AG10803 (cell line): ENCODE measurements around the gene PDILT.
"Not testable (repeated sequence)": the region's sequence is repeated elsewhere in the genome, so short reads cannot be mapped to it uniquely, and the experiment has no call there.

ENCODE experiments used
- DNase-seq: peaks from one replicate; pipeline ENCODE4 v3.0.0; 2010; ENCODE audit warnings: low read depth
- H3K4me3 ChIP-seq: 2 replicates; pipeline ENCODE4 v1.5.1; 2011; ENCODE audit warnings: mild to moderate bottlenecking, low read length, control low read depth
- TF ChIP-seq, protein P1 (sequence below): conservative IDR thresholded peaks from 2 replicates; pipeline ENCODE4 v1.5.1; 2011; ENCODE audit warnings: mild to moderate bottlenecking, low read length, control low read depth, inconsistent platforms

Gene PDILT, protein sequence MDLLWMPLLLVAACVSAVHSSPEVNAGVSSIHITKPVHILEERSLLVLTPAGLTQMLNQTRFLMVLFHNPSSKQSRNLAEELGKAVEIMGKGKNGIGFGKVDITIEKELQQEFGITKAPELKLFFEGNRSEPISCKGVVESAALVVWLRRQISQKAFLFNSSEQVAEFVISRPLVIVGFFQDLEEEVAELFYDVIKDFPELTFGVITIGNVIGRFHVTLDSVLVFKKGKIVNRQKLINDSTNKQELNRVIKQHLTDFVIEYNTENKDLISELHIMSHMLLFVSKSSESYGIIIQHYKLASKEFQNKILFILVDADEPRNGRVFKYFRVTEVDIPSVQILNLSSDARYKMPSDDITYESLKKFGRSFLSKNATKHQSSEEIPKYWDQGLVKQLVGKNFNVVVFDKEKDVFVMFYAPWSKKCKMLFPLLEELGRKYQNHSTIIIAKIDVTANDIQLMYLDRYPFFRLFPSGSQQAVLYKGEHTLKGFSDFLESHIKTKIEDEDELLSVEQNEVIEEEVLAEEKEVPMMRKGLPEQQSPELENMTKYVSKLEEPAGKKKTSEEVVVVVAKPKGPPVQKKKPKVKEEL

DNA sequence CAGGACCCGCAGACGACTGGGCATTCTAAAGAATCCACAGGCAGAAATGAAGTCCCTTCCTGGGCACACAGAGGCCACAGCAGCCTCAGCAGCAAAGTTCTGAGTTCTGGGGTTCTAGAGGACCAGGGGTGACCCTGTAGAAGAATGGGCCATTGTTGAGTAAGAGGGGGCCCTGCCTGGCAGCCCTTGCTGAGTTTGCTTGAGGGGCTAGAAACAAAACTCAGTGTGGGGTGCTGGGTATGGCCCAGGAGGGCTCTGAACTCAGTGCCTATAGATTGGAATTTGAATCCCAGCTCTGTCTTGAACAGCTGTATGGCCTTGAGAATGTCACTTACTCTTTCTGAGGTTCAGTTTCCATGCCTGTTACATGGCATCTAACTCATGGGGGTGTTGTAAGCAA lies at the start of gene PDILT:
TSS of gene PDILT (minus strand) at position 101 of the 400 bp plus-strand sequence. CDS start 5,437 bp downstream, outside the sequence.
- TF ChIP-seq, protein P1, sequence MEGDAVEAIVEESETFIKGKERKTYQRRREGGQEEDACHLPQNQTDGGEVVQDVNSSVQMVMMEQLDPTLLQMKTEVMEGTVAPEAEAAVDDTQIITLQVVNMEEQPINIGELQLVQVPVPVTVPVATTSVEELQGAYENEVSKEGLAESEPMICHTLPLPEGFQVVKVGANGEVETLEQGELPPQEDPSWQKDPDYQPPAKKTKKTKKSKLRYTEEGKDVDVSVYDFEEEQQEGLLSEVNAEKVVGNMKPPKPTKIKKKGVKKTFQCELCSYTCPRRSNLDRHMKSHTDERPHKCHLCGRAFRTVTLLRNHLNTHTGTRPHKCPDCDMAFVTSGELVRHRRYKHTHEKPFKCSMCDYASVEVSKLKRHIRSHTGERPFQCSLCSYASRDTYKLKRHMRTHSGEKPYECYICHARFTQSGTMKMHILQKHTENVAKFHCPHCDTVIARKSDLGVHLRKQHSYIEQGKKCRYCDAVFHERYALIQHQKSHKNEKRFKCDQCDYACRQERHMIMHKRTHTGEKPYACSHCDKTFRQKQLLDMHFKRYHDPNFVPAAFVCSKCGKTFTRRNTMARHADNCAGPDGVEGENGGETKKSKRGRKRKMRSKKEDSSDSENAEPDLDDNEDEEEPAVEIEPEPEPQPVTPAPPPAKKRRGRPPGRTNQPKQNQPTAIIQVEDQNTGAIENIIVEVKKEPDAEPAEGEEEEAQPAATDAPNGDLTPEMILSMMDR: no peak
- no peak for DNase-seq
- no peak within 1 kb of the TSS for H3K4me3 ChIP-seq

DNA sequence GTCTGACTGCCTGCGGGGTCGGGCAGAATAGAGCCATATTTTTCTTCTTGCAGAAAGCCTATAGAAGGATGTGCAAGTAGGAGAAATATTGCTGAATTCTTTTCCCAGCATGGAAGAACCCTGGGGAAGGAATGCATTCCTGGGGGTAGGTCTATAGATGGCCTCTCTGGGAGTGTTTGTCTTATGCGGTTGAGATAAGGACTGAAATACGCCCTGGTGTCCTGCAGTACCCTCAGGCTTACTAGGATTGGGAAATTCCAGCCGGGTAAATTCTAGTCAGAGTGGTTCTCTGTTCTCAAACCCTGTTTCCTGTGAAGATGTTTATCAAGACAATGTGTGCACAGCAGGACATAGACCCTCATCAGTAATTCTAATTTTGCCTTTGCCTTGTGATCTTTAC lies 49.1 kb upstream of the PDILT start:
- not testable (repeated sequence) for DNase-seq, H3K4me3 ChIP-seq

DNA sequence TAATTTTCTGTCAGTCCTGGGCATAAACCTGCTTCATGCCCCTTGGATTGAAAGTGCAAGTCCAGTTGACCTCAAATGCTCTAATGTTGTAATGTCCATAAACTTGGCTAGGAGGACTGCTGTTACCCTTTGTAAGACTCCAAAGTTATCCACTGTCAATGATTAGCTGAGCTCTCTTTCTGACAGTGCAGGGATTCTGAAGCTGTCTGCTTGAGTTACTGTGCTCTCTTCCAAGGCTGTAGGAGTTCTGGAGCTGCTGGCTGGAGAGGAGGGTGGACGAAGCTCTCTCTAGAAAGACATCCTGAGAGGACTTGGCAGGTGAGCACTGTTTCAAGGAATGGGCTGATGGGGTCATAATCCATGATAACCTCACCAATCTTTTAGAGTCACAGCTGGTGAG lies 46.8 kb upstream of the PDILT start, which contains the start of gene ACSM2A:
TSS of gene ACSM2A (plus strand) at position 158 of the 400 bp plus-strand sequence. CDS start 8,594 bp downstream, outside the sequence.
- not testable (repeated sequence) for DNase-seq, H3K4me3 ChIP-seq

DNA sequence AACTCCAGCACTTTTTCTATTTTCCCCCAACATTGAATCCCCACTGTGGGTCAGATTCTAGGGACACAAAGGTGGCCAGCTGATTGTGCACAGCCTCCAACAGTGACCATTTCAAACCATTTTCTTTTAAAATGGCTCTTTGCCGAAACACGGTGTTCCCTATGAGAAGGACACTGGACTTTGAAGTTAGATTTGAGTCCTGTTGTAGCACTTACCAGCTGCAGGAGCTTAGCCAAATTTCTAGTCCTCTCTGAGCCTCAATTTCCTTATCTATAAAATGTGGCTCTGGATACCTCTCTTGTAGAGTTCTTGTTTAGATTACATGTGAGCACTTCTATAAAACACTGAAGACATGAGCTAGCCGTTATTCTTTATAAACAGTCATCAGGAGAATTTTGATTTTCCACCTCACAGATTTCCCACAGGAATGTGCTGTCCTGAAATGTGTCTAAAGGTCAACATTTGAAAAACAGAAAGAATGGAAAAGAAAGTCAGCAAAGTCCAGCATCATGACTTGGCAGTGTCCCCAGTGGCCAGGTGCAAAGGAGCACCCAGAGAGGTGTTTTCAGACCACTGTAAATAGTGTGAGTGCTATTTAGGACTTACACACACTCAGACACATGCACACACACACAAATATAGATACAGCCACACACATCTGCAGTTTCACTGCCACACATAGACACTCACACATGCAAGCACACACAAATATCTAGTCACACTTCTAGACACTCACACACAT lies 42.3 kb upstream of the PDILT start:
- H3K4me3 ChIP-seq, DNase-seq: not testable (repeated sequence)

DNA sequence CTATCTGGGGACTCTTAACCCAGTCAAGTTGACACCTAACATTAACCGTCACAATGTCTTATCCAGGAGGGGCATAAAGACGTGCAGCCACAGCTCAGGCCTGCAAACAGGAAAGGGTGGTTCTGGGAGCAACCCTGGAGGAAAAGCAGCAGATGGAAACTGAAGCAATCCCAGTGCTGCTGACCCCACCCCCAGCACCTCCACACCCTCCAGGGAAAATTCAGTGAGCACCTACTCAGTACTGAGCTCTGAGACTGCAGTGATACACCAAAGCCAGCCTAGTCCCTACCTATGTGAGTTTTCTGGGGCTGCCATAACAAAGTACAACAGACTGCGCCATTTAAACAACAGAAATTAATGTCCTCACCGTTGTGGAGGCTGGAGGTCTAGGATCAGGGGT lies 37.3 kb upstream of the PDILT start:
- not testable (repeated sequence) for DNase-seq, H3K4me3 ChIP-seq

DNA sequence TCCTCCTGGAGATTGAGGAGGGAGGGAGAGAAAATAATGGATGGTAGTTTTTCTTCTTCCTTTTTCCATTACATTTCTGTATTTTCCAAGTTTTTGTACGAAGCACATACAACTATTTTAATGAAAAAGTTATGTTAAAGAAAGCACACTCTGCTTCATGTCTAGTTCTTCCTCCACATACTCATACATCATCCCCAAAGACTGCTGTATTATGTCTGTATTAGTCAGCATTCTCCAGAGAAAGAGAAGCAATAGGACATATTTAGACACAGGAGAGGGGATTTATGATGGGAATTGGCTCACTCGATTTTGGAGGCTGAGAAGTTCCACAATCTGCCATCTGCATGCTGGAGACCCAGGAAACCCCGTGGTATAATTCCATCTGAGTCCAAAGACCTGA lies 36.7 kb upstream of the PDILT start:
- H3K4me3 ChIP-seq: no peak overlapping the region
- TF ChIP-seq, protein P1: no peak
- no peak for DNase-seq

DNA sequence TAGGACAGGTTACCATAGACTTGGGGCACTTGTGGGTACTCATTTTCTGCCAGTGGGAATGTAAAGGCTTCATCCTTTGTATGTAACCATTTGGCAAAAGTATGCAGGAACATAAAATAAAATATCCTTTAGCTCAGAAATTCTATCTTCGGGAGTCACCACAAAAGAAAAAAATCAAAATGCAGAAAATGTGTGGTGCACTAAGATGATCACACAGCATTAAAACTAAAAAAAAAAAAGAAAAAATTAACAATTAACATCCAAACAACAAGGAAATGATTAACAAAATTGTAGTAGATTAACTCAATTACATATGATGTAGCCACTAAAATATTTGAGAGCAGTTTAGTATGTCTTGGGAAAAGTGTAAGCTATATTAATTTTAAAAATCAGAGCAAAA lies 36.2 kb upstream of the PDILT start:
- not testable (repeated sequence) for DNase-seq, H3K4me3 ChIP-seq

DNA sequence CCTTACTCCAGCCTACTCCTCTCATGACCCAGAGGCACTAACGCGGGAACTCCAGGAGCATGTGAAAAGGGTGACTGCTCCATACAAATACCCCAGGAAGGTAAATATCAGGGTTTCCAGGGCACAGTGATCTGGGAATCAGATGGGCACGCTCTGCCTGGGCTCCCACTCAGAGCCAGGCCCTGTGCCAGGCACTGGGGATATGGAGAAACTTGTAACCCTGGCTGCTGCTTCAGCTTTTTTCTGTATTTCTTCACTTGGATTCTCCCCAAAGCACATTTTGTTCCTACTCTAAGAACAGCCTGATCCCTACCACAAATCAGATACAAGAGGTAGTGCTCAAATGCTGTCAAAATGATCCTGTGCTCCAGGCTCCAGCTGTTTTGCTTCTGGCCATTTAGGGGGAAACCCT lies 35.3 kb upstream of the PDILT start:
- H3K4me3 ChIP-seq, DNase-seq: not testable (repeated sequence)

DNA sequence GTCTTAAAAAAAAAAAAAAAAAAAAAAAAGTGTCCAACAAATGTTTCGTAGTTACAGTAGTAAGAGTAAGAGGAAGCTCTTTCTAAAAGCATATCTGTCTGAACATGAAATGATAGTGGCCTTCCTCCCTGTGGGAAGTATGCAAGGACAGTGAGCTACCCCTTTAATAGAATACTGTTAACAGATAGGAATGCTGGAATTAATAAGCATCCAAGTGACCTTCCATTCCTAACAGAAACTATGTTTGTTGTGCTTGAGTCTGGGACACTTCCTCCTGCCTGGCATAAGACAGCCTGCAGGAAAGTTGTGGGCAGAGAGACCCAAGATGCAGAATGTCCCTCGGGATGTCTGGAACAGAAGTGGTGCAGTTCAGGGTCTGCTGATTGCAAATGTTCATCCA lies 34.4 kb upstream of the PDILT start:
- DNase-seq, H3K4me3 ChIP-seq: not testable (repeated sequence)

DNA sequence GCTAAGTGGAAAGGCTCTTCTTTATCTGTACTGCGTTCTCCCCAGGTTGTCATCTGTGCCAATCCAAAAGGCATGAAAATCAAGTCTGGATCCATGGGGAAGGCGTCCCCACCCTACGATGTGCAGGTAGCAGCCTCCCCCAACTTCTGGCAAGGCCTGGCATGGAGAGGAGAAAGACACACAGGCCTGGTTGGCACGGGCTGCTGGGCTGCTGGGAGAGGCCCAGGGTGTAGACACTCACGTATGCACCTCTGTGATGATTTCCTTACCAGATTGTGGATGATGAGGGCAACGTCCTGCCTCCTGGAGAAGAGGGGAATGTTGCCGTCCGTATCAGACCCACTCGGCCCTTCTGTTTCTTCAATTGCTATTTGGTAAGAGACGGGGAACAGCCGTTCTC lies 26.4 kb upstream of the PDILT start:
- TF ChIP-seq, protein P1: no peak
- no peak overlapping the region for H3K4me3 ChIP-seq
- no peak for DNase-seq

DNA sequence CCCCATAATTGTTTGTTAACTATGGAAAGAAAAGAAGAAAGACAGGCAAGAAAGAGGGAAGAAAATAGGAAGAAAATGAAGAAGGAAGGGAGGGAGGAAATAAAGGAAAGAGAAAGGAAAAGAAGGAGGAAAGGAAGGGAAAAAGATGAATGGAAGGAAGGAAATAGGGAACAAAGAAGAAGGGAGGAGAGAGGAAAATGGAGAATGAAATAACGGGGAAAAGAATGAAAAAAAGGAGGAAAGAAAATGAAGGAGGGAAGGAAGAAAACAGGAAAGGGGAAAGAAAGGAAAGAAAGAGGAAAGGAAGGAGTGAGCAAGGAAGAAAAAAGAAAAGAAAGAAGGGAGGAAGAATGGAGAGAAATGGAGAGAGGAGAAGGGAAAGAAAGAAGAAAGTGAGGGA lies 25.9 kb upstream of the PDILT start:
- H3K4me3 ChIP-seq, DNase-seq: not testable (repeated sequence)

DNA sequence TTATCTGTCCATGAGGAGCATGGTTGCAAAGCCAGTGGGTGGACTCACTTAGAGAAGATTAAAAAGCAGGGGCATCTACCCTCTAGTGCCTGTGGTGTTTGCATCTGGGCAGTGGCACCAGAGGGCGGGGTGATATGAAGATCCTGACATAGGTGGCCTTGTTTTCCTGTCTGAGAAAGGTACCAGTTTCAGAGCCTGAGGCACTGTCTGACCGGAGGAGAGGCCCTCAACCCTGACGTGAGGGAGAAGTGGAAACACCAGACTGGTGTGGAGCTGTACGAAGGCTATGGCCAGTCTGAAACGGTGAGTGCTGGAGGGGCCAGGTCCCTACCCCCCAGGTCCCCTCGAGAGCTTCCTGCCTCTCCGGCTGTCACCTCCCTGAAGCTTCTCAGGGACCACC lies 25.0 kb upstream of the PDILT start:
- H3K4me3 ChIP-seq, DNase-seq: not testable (repeated sequence)

DNA sequence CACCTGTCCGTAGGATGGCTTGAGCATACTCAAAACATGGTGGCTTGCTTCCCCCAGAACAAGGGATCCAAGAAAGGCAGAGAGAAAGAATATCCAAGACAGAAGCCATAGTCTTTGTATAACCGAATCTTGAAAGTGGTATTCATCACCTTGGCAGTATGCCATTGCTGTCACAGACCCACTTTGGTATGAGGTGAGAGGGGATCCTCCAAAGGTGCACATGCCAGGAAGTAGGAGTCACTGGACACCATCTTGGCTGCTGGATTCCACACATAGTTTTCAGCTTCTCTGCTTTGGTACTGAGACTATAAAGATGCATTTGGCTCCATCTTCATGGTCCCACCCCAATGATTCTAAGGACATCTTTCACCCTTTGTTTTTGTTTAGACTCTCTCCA lies 22.9 kb upstream of the PDILT start:
- not testable (repeated sequence) for DNase-seq, H3K4me3 ChIP-seq
